Neural progenitor cell (in vitro differentiated cells): ENCODE data around the gene PLA2G4F. TPM values are rescaled to one million over a fixed set of nuclear protein-coding genes. Genes with fewer than 3 reads are reported as not detected.

Experiments used
- DNase-seq: peaks from one replicate; pipeline ENCODE4 v3.0.0-alpha.2; 2016; ENCODE audit warnings: low spot score
- H2AFZ ChIP-seq: fragments of 200-600 bp; sonication (generic); replicated peaks from 2 replicates; pipeline ENCODE4 v1.6.1; 2016; ENCODE audit warnings: antibody characterized with exemption
- H3F3A ChIP-seq: fragments of 200-600 bp; sonication (generic); 2 replicates; pipeline ENCODE4 v1.6.1; 2016; ENCODE audit warnings: antibody characterized with exemption, low read depth
- H3K27ac ChIP-seq: fragments of 200-600 bp; sonication (generic); 2 replicates; pipeline ENCODE4 v1.5.1; 2016; ENCODE audit warnings: mild to moderate bottlenecking
- H3K27me3 ChIP-seq: fragments of 200-600 bp; sonication (generic); 2 replicates; pipeline ENCODE4 v1.6.1; 2016; ENCODE audit warnings: mild to moderate bottlenecking, moderate library complexity
- H3K36me3 ChIP-seq: fragments of 200-600 bp; sonication (generic); 2 replicates; pipeline ENCODE4 v1.5.1; 2016
- H3K4me1 ChIP-seq: fragments of 200-600 bp; sonication (generic); 2 replicates; pipeline ENCODE4 v1.6.1; 2016; ENCODE audit warnings: mixed run types
- H3K4me2 ChIP-seq: fragments of 200-600 bp; sonication (generic); 2 replicates; pipeline ENCODE4 v1.6.1; 2016
- H3K4me3 ChIP-seq: fragments of 200-600 bp; sonication (generic); 2 replicates; pipeline ENCODE4 v1.5.1; 2016
- H3K79me2 ChIP-seq: fragments of 200-600 bp; sonication (generic); 2 replicates; pipeline ENCODE4 v1.6.1; 2016; ENCODE audit warnings: low read depth
- H3K9ac ChIP-seq: fragments of 200-600 bp; sonication (generic); 2 replicates; pipeline ENCODE4 v1.6.1; 2016
- H3K9me3 ChIP-seq: fragments of 200-600 bp; sonication (generic); 2 replicates; pipeline ENCODE4 v1.5.1; 2016; ENCODE audit warnings: low read depth
- H4K20me1 ChIP-seq: fragments of 200-600 bp; sonication (generic); 2 replicates; pipeline ENCODE4 v1.6.1; 2016; ENCODE audit warnings: low read depth
- H3K27ac Mint-ChIP-seq: 3 replicates; pipeline ENCODE4 v1.8.0; 2021; ENCODE audit warnings: mixed read lengths
- H3K27me3 Mint-ChIP-seq: 2 replicates; pipeline ENCODE4 v1.8.0; 2022; ENCODE audit warnings: low read depth, mild to moderate bottlenecking, inconsistent platforms, moderate library complexity, mixed read lengths; ENCODE audit not compliant: insufficient read depth
- H3K36me3 Mint-ChIP-seq: 3 replicates; pipeline ENCODE4 v1.8.0; 2021; ENCODE audit warnings: mixed read lengths
- H3K4me1 Mint-ChIP-seq: 3 replicates; pipeline ENCODE4 v1.8.0; 2021; ENCODE audit warnings: mixed read lengths
- H3K4me3 Mint-ChIP-seq: 3 replicates; pipeline ENCODE4 v1.8.0; 2021; ENCODE audit warnings: mild to moderate bottlenecking, moderate library complexity, mixed read lengths
- H3K9me3 Mint-ChIP-seq: 3 replicates; pipeline ENCODE4 v1.8.0; 2020; ENCODE audit warnings: mixed read lengths
- CTCF ChIP-seq: fragments of 200-600 bp; sonication (generic); IDR thresholded peaks from 2 replicates; pipeline ENCODE4 v1.5.1; 2017; ENCODE audit warnings: antibody characterized with exemption, mild to moderate bottlenecking
- EZH2 ChIP-seq: fragments of 200-600 bp; sonication (generic); IDR thresholded peaks from 2 replicates; pipeline ENCODE4 v1.6.1; 2017; ENCODE audit warnings: antibody characterized with exemption, mild to moderate bottlenecking, moderate library complexity
- EZH2phosphoT487 ChIP-seq: fragments of 200-600 bp; sonication (generic); IDR thresholded peaks from 2 replicates; pipeline ENCODE4 v1.6.1; 2017; ENCODE audit warnings: antibody characterized with exemption
- total RNA-seq: library from RNA; depleted of rRNA; stranded (reverse); fragments of >200 nt; gene quantifications from 2 replicates; pipeline ENCODE4 v1.2.3, GENCODE V29; 2015; ENCODE audit warnings: low replicate concordance

The PLA2G4F gene
- total RNA-seq, 1 donor from 2014 or later = not detected

- H3K4me3 Mint-ChIP-seq = no peak overlapping the region
- H3K4me3 ChIP-seq = no peak overlapping the region
- no peaks in the 10 kb centered on the region for H3K9me3 Mint-ChIP-seq
- no peaks in the 10 kb centered on the region for H3K4me1 Mint-ChIP-seq
- no peak overlapping the region for H3K27ac ChIP-seq
- H2AFZ ChIP-seq = no peak overlapping the region
- no peak for DNase-seq
- no peaks in the 10 kb centered on the region for H4K20me1 ChIP-seq
- H3K36me3 Mint-ChIP-seq = peaks cover 16% of the 10 kb centered on the region
- no peaks in the 10 kb centered on the region for H3K79me2 ChIP-seq
- H3K9ac ChIP-seq = no peak overlapping the region
- H3F3A ChIP-seq = peaks cover 4% of the 10 kb centered on the region
- no peak overlapping the region for H3K27ac Mint-ChIP-seq
- TF ChIP-seq EZH2 = no peak
- no peak for TF ChIP-seq EZH2phosphoT487
- TF ChIP-seq CTCF = no peak
- no peaks in the 10 kb centered on the region for H3K27me3 Mint-ChIP-seq
- H3K4me2 ChIP-seq = no peak overlapping the region
- H3K4me1 ChIP-seq = no peaks in the 10 kb centered on the region
- no peaks in the 10 kb centered on the region for H3K9me3 ChIP-seq
- no peaks in the 10 kb centered on the region for H3K27me3 ChIP-seq
- peaks cover 8% of the 10 kb centered on the region for H3K36me3 ChIP-seq
Observed at GRCh38 chr15:42182961-42183360, 26.5 kb upstream of the PLA2G4F start.

DNA sequence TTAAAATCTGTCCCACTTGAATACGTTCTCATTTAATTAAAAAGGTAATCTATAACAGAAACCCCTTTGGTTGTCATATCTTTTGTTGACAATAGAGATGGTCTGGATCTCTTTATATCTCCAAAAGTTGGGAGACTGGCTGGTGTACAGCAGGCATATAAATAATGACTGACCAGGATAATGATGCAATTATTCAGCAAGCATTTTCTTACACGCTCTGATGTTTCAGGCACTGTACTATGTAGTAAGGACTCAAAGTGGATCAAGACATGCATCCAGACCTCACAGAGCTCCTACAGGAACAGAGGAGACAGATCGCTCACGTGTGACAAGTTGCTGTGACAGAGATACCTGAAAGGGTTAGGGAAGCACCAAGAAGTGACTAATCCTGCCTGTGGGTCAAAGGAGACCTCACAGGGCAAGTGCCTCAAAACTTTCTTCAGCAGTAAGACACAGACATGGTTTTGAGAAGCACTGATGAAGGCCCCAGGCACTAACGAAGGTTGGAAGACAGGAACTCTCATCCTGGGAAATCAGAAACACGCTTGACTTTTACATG lies 26.0 kb upstream of the PLA2G4F start:
- H3K9ac ChIP-seq = no peak overlapping the region
- Mint-ChIP-seq H3K4me3 (no peak overlapping the region), H3K27ac (no peak overlapping the region), H3K27me3 (no peaks in the 10 kb centered on the region), H3K9me3 (no peaks in the 10 kb centered on the region), H3K4me1 (no peaks in the 10 kb centered on the region), H3K36me3 (peaks cover 18% of the 10 kb centered on the region)
- no peak overlapping the region for H3K4me2 ChIP-seq
- H3K36me3 ChIP-seq = peaks cover 8% of the 10 kb centered on the region
- H3K27ac ChIP-seq = no peak overlapping the region
- TF ChIP-seq EZH2phosphoT487 = no peak
- no peak for TF ChIP-seq CTCF
- TF ChIP-seq EZH2 = no peak
- no peaks in the 10 kb centered on the region for H3K9me3 ChIP-seq
- H4K20me1 ChIP-seq = no peaks in the 10 kb centered on the region
- H3K79me2 ChIP-seq = no peaks in the 10 kb centered on the region
- H3K27me3 ChIP-seq = no peaks in the 10 kb centered on the region
- peaks cover 4% of the 10 kb centered on the region for H3F3A ChIP-seq
- H2AFZ ChIP-seq = no peak overlapping the region
- DNase-seq = no peak
- H3K4me1 ChIP-seq = no peaks in the 10 kb centered on the region
- H3K4me3 ChIP-seq = no peak overlapping the region

- Mint-ChIP-seq H3K9me3 (no peaks in the 10 kb centered on the region), H3K36me3 (peaks cover 29% of the 10 kb centered on the region), H3K4me1 (no peaks in the 10 kb centered on the region), H3K27ac (no peak overlapping the region), H3K4me3 (no peak overlapping the region), H3K27me3 (no peaks in the 10 kb centered on the region)
- Histone ChIP-seq H3K27me3 (no peaks in the 10 kb centered on the region), H3K27ac (no peak overlapping the region), H3K79me2 (no peaks in the 10 kb centered on the region), H2AFZ (no peak overlapping the region), H3K4me3 (no peak overlapping the region), H3K4me1 (no peaks in the 10 kb centered on the region), H3K36me3 (peaks cover 8% of the 10 kb centered on the region), H4K20me1 (no peaks in the 10 kb centered on the region), H3K9me3 (no peaks in the 10 kb centered on the region), H3F3A (peaks cover 4% of the 10 kb centered on the region), H3K4me2 (no peak overlapping the region), H3K9ac (no peak overlapping the region)
- TF ChIP-seq EZH2phosphoT487 (no peak), CTCF (no peak), EZH2 (no peak)
- DNase-seq = no peak
Observed at GRCh38 chr15:42178056-42178455, 21.6 kb upstream of the PLA2G4F start.
